Measurements from ENCODE around the gene CENPX.
A peak's percentile ranks its signal among the peaks of the same experiment; 100 is the strongest.
"Not testable (repeated sequence)": the region's sequence is repeated elsewhere in the genome, so short reads cannot be mapped to it uniquely, and the experiment has no call there.

CENPX gene

DNA sequence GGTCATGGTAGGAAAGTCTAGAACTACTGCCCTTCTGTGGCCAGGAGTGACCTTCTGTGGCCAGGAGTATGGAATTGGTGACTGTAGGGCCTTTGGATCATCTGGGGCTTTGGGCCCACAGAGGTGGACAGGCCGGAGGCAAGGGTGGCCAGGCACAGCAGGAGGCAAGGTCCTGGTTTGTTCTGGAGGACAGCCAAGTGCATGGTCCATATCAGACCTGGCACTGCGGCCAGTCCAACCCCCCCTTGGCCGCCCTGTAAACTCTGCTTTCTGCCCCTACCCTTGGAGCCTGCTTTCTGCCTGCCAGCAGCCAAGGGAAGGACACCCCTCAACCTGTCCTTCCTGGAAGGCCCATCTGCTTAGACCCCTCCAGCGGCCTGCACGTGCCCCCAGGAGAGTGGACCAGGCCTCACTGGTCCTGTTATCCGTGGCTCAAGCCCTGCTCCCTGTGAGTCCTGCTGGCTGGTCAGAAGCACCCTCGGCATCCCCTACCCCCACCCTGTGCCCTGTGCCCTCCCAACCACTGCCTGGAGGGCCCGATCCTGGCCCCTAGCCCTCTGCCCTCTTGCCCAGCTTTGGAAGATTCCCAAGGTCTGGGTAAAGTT lies 17.1 kb upstream of the CENPX start:
- no peak for DNase-seq (ENCODE audit: low read depth in 3 of 3)

GRCh38 chr17:82038796-82039409 lies 16.2 kb upstream of the CENPX start:
- DNase-seq (ENCODE audit: low read depth in 3 of 3) = not testable (repeated sequence)

DNA sequence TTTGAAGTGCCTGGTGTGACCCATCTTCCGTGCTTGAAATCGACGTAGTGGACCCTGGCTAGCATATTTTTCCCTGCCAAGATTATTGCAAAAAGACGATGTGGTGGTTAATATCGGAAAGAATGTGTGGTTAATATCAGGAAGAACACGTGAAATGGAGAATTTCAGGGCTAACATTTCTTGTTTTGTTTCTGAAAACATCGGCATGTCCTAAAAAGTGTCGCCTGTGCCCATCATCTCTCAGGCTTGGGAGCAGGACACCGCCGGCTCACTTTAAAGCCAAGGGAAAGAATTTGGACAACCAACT lies 15.2 kb upstream of the CENPX start:
- DNase-seq (ENCODE audit: low read depth in 3 of 3) = no peak

DNA sequence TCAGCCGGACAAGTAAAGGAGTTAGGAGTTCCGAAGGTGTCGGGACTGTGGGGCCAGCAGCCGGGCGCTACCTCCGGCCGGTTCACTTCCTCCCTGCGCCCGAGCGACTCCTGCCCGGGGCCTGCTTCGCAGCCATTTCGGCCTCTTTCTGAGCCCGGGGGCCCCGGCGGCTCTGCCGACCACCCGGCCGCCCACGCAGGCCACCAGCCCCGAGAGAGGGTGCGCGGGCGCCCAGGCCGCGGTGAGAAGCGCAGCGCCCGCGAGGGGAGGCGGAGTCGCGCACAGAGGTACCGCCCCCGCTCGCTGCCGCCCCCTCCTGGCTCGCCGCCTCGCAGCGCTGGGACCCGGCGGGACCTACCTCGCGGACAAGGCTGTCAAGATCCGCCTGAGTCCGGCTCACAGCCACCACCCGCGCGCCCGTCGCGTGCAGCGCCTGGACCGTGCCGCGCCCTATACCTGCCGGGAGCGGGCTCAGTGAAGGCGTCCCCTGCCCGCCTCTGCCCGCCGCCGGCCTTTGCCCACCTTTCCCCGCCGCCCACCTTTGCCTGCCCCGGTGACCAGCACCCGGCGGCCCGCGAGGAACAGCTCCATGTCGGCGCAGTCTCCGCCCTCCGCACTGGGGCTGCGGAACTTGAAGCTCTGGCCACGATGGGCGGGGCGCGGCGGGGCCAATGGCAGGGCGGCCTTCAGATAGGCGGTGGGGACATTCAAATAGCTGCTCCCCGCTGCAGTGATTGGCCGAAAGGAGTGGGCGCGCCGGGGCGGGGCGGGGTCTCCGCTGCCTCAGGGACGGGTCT lies 14.6 kb upstream of the CENPX start, which contains the start of gene DCXR:
Gene DCXR (minus strand): TSS at position 606 of the 797 bp plus-strand sequence. CDS start 15 bp downstream, at position 591.
- peak; percentile 92 to 94 (median 93) for DNase-seq (ENCODE audit: low read depth in 3 of 3)

DNA sequence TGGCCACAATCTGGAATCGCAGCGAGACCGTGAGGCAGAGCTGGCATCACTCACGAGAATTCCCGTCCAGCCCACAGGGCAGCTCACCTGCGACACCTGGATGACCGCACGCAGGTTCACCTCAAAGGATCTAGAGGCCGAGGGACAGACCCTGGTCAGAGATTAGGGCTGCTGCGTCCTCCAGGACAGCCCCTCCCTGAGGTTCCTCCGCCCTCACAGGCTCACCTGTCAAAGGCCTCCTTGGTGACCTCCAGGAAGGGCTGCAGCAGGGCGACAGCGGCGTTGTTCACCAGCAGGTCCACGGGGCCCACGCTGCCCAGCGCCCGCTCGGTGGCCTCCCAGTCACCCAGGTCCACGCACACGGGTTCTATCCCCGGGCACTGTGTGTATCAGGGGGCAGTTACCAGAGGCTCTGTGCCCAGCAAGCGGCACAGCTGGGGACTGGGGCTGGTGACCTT lies 14.0 kb upstream of the CENPX start:
- no peak for DNase-seq (ENCODE audit: low read depth in 3 of 3)

GRCh38 chr17:82035956-82036633 lies 13.4 kb upstream of the CENPX start:
- DNase-seq (ENCODE audit: low read depth in 3 of 3) = no peak

- no peak for DNase-seq (ENCODE audit: low read depth in 3 of 3)
Observed at GRCh38 chr17:82035488-82035887, 12.8 kb upstream of the CENPX start.

DNA sequence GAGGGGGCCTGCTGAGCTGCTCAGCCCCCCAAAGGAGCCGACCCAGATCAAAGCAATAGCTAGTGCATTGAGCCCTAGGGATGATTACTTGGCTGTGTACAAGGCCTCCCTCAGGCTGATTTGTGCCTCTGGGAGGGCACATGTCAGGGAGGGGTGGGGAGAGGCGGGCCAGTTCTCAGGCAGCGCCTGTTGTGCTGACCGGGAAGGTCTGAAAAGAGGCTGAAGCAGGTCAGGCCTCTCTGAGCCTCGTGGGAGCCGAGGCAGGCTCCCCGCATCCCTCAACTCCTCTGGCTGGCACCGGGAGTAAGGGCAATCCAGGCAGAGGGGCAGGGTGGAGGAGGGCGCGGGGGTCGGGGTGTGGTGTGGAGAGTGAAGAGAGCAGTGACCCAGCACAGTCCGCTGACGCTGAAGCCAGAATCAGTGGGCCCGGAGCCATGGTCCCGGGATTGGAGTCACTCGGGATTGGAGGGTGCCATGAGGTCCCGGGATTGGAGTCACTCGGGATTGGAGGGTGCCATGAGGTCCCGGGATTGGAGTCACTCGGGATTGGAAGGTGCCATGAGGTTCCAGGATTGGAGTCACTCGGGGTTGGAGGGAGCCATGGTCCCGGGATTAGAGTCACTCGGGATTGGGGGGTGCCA lies 11.8 kb upstream of the CENPX start:
- no peak for DNase-seq (ENCODE audit: low read depth in 3 of 3)

GRCh38 chr17:82033359-82034085 lies 10.8 kb upstream of the CENPX start:
- DNase-seq (ENCODE audit: low read depth in 3 of 3) = no peak

- DNase-seq (ENCODE audit: low read depth in 3 of 3) = peak in 1 of 3 donors; percentile 58
Observed at GRCh38 chr17:82031885-82032627, 9.4 kb upstream of the CENPX start.

GRCh38 chr17:82031303-82031884 lies 8.7 kb upstream of the CENPX start, which contains the start of gene RAC3:
RAC3 (plus strand) TSS chr17:82031678; CDS start chr17:82031762, 84 bp downstream.
- DNase-seq (ENCODE audit: low read depth in 3 of 3) = no peak

DNA sequence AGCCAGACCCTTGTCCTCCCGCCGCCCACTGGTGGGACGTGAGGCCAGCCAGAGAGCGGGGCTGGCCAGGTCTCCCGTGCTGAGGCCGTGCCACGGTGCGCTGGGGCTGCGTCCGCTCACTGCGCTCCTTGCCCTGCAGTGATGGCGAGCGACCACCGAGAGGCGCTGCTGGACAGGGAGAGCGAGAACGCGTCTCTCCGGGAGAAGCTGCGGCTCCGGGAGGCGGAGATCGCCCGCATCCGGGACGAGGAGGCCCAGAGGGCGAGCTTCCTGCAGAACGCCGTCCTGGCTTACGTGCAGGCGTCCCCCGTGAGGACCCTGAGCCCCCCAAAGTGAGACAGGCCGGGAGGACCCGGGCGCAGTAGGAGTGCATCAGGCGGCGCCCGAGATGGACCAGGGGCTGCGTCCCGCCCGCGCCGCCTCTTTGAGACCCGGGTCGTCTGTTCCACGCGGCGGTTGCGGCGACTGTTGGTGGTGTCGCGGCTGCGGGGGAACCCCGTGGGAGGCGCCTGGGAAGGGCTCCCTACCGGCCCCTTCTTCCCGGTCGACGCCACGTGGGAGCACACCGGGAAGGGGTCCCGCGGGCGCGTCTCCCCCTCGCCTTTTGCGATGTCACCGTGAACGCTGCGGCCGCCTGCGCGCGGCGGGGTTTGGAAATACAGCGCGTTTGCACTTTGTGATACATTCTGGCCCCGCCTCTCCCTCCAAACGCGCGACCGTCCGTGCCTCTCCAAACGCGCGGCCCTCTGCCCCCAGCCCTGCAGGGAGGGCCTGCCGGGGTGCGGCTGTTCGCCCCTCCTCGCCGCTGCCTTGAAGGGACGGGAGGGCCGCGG lies 8.0 kb upstream of the CENPX start:
- DNase-seq (ENCODE audit: low read depth in 3 of 3) = peak; percentile 73 to 76 (median 75)

DNA sequence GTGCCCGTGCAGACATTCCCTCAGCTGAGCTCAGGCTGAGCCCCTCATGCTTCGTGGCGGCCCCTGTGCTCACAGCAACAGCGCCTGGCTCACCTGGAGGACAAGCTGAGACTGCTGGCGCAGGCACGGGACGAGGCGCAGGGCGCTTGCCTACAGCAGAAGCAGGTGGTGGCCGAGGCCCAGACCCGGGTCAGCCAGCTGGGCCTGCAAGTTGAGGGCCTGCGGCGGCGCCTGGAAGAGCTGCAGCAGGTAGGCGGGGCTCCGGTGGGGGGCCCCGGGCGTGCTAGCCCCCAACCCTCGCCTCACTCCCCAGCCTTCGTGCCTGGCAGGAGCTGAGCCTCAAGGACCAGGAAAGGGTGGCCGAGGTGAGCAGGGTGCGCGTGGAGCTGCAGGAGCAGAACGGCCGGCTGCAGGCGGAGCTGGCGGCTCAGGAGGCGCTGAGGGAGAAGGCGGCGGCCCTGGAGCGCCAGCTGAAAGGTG lies 7.4 kb upstream of the CENPX start:
- DNase-seq (ENCODE audit: low read depth in 3 of 3) = no peak

- DNase-seq (ENCODE audit: low read depth in 3 of 3) = no peak
Observed at GRCh38 chr17:82029391-82029790, 6.7 kb upstream of the CENPX start.

DNA sequence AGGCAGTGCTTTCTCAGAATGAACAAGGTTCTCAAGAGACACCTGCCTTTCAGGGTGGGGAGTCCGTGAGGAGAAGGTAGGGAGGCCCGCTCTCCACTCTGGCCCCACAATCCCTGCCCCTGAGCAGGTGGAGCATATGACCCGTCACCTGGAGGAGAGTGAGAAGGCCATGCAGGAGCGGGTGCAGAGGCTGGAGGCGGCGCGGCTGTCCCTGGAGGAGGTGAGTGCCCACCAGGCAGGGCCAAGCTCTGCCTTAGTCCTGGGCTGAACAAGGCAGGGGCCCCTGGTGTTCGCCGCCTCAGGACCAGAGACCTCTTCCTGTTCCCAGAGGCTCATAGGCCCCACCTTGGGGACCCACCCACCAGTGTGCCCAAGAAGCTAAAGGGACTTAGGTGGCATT lies 6.3 kb upstream of the CENPX start:
- DNase-seq (ENCODE audit: low read depth in 3 of 3) = no peak

DNA sequence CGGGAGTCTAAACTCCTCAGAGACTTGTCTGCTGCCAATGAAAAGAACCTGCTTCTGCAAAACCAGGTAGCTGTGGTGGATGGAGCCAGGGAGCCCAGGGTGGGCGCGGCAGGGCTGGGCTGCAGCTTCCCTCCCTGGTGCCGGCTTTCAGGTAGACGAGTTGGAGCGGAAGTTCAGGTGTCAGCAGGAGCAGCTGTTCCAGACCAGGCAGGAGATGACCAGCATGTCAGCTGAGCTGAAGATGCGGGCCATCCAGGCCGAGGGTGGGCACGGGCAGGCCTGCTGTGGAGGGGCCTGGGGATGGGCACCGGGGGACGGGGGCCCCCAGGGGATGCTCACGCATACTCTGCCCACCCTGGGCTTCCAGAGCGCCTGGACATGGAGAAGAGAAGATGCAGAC lies 5.6 kb upstream of the CENPX start:
- DNase-seq (ENCODE audit: low read depth in 3 of 3) = no peak

DNA sequence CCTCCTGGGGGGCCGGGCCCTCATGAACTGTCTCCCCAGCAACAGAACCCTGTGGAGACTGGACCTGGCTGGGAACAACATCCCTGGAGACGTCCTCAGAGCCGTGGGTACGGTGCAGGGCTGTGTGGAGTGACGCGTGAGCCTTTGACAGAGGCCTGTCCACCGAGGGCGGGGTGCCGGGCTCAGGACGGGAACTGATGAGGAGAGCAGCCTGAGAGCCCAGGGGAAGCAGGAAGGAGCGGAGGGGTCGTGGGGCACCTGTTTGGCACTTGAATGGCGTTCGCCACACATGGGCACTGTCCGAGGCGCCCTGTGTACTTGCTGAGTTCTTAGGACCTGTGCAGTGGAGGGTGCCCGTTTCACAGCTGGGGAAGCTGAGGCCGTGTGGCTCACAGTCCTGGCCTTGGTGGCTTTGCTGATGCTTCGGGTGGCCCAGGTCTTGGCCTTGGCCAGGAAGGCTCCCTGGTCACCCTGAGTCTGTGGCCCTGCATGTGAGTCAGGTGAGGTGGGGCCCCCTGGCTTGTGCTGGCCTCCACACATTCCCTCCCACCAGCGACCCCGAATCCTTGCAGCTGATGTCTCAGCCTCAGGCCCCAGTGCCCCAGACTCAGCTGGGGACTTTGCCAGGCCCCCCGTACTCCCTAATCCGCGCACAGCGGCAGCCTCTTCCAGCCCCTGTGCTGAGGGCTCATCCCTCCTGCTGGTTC lies 2.9 kb upstream of the CENPX start:
- no peak for DNase-seq (ENCODE audit: low read depth in 3 of 3)

DNA sequence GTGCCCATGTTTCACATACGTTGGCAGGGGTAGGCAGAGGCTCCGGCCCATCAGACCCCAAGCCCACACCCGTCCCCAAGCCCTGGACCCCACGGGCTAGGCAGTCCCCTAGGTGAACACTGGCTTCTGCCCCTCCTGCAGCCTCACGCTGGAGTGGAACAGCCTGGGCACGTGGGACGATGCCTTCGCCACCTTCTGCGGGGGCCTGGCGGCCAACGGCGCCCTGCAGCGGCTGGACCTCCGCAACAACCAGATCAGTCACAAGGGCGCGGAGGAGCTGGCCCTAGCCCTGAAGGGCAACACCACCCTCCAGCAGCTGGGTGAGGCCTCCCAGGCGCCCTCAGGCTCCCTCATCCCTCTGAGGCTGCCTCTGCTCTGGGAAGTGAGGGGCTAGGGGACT lies 2.2 kb upstream of the CENPX start:
- DNase-seq (ENCODE audit: low read depth in 3 of 3) = no peak

Data from stimulated activated CD4-positive, alpha-beta T cell treated with anti-CD3 and anti-CD28 coated beads, TNF-alpha, amount 100 ng/mL, for 48 hours (primary cell).